HG03460 (cell line): ENCODE data around the gene GBA2.
A peak's percentile ranks its signal among the peaks of the same experiment; 100 is the strongest.

Experiments
- ATAC-seq: cut with Tn5 transposase; IDR thresholded peaks from one replicate; pipeline ENCODE4 v1.9.1; 2021; ENCODE audit not compliant: unreplicated experiment

Gene GBA2

GRCh38 chr9:35766997-35767396 is 18.0 kb upstream of the GBA2 start:
- ATAC-seq = no peak

GRCh38 chr9:35763803-35764202 is 14.8 kb upstream of the GBA2 start:
- ATAC-seq = no peak

- no peak for ATAC-seq
Measured at GRCh38 chr9:35763181-35763580, 14.2 kb upstream of the GBA2 start.

- ATAC-seq = no peak
Measured at GRCh38 chr9:35760651-35761050, 11.6 kb upstream of the GBA2 start.

- no peak for ATAC-seq
Measured at GRCh38 chr9:35759795-35760194, 10.8 kb upstream of the GBA2 start.

- no peak for ATAC-seq
Measured at GRCh38 chr9:35758475-35759050, 9.5 kb upstream of the GBA2 start.

GRCh38 chr9:35757892-35758275 is 8.9 kb upstream of the GBA2 start:
- no peak for ATAC-seq

- peak; percentile 56 for ATAC-seq
Measured at GRCh38 chr9:35757226-35757891, 8.3 kb upstream of the GBA2 start.

GRCh38 chr9:35756275-35757225 is 7.5 kb upstream of the GBA2 start:
- peak; percentile 56 for ATAC-seq

GRCh38 chr9:35755071-35755470 is 6.0 kb upstream of the GBA2 start:
- no peak for ATAC-seq

- ATAC-seq = no peak
Measured at GRCh38 chr9:35754264-35754663, 5.2 kb upstream of the GBA2 start, which contains the start of gene MSMP. Gene MSMP, minus strand, starts transcription at chr9:35754276. Its CDS starts 147 bp downstream, at chr9:35754129.

- no peak for ATAC-seq
Measured at GRCh38 chr9:35753466-35753865, 4.4 kb upstream of the GBA2 start.

GRCh38 chr9:35750256-35750531 is 1.2 kb upstream of the GBA2 start:
- ATAC-seq = no peak

- ATAC-seq = peak; percentile 35
Measured at GRCh38 chr9:35749515-35750255, 657 bp upstream of the GBA2 start.

GRCh38 chr9:35748242-35748857 is 678 bp downstream of the GBA2 start:
- ATAC-seq = no peak

GRCh38 chr9:35746583-35746982 is 2.4 kb downstream of the GBA2 start:
- ATAC-seq = no peak

- ATAC-seq = no peak
Measured at GRCh38 chr9:35745569-35745968, 3.5 kb downstream of the GBA2 start.

- ATAC-seq = no peak
Measured at GRCh38 chr9:35743880-35744518, 5.0 kb downstream of the GBA2 start.

GRCh38 chr9:35743452-35743851 is 5.6 kb downstream of the GBA2 start:
- ATAC-seq = no peak

GRCh38 chr9:35741740-35742139 is 7.3 kb downstream of the GBA2 start:
- no peak for ATAC-seq
